Activated CD8-positive, alpha-beta T cell treated with anti-CD3 and anti-CD28 coated beads for 36 hours (primary cell): ENCODE results near the gene C15orf62. TPM values are rescaled to one million over a fixed set of nuclear protein-coding genes. Genes with fewer than 3 reads are reported as not detected.

ENCODE experiments used
- ATAC-seq: fragments of 200-7000 bp; cut with Tn5 transposase; one replicate; pipeline ENCODE4 v1.10.0; 2021; ENCODE audit warnings: mild to moderate bottlenecking, moderate library complexity
- CTCF ChIA-PET: fragments of 350-600 bp; sonication (Branson Sonifier 250); formaldehyde crosslinking; loops from one replicate; lab custom pipeline; 2021; ENCODE audit warnings: antibody characterized with exemption; lab: Charles Lee
- POLR2A ChIA-PET: fragments of 350-600 bp; sonication (Branson Sonifier 250); formaldehyde crosslinking; loops from one replicate; lab custom pipeline; 2021; ENCODE audit warnings: antibody characterized with exemption; lab: Charles Lee
- DNase-seq: peaks from one replicate; pipeline ENCODE4 v3.0.0-alpha.2; 2020
- H3K27ac Mint-ChIP-seq: one replicate; pipeline ENCODE4 v1.8.0; 2021; ENCODE audit warnings: mild to moderate bottlenecking, mixed read lengths
- H3K27me3 Mint-ChIP-seq: one replicate; pipeline ENCODE4 v1.8.0; 2021; ENCODE audit warnings: mixed read lengths
- H3K36me3 Mint-ChIP-seq: one replicate; pipeline ENCODE4 v1.8.0; 2021; ENCODE audit warnings: low read depth, mixed read lengths
- H3K4me1 Mint-ChIP-seq: one replicate; pipeline ENCODE4 v1.8.0; 2021; ENCODE audit warnings: low read depth, mixed read lengths
- H3K4me3 Mint-ChIP-seq: one replicate; pipeline ENCODE4 v1.8.0; 2021; ENCODE audit warnings: mild to moderate bottlenecking, moderate library complexity, mixed read lengths
- H3K9me3 Mint-ChIP-seq: one replicate; pipeline ENCODE4 v1.8.0; 2021; ENCODE audit warnings: mixed read lengths
- CTCF ChIP-seq: fragments of 200-600 bp; IDR thresholded peaks from one replicate; pipeline ENCODE4 v1.8.0; 2022; ENCODE audit warnings: antibody characterized with exemption, mild to moderate bottlenecking
- intact Hi-C: fragments of 100-400 bp; cut with micrococcal nuclease; formaldehyde crosslinking; loops from one replicate; pipeline ENCODE4 v1.10.0; 2022
- total RNA-seq, 2 experiments: library from RNA; stranded (reverse); gene quantifications; one replicate each; pipeline ENCODE4 v1.2.3, GENCODE V29; 2021

Gene C15orf62
- total RNA-seq, 2 experiments from 2014 or later = 0.61 to 0.63 TPM

GRCh38 chr15:40723919-40724318 lies 45.9 kb upstream of the C15orf62 start:
- no peak for DNase-seq
- no peaks in the 10 kb centered on the region for H3K27me3 Mint-ChIP-seq
- intact Hi-C loops = no loop called here
- no peak overlapping the region for H3K27ac Mint-ChIP-seq
- peaks cover 32% of the 10 kb centered on the region for H3K36me3 Mint-ChIP-seq
- POLR2A ChIA-PET = interaction anchor here (0.7 to 2.0 kb wide), 8 partner anchors 12 to 359 kb away, joined by 3 to 7 read pairs (median 3); partner anchors contain the start of gene RAD51
- no peak for ATAC-seq
- CTCF ChIA-PET = interaction anchor here (1.3 to 2.7 kb wide), 3 partner anchors 15 to 146 kb away, joined by 4 to 10 read pairs (median 6); no protein-coding TSS in a partner anchor
- peaks cover 17% of the 10 kb centered on the region for H3K4me1 Mint-ChIP-seq
- no peak for TF ChIP-seq CTCF
- no peaks in the 10 kb centered on the region for H3K9me3 Mint-ChIP-seq
- no peak overlapping the region for H3K4me3 Mint-ChIP-seq

GRCh38 chr15:40731034-40731433 lies 38.7 kb upstream of the C15orf62 start:
- Mint-ChIP-seq H3K27me3 (no peaks in the 10 kb centered on the region), H3K27ac (no peak overlapping the region), H3K9me3 (no peaks in the 10 kb centered on the region), H3K4me1 (peaks cover 2% of the 10 kb centered on the region), H3K36me3 (peaks cover 55% of the 10 kb centered on the region), H3K4me3 (no peak overlapping the region)
- no peak for DNase-seq
- POLR2A ChIA-PET = interaction anchor here (1.0 kb wide), 1 partner anchor 11 kb away, joined by 3 read pairs; no protein-coding TSS in a partner anchor
- CTCF ChIA-PET = interaction anchor here (1.0 to 1.8 kb wide), 3 partner anchors 12 to 36 kb away, joined by 3 to 5 read pairs (median 3); partner anchors contain the start of gene RAD51
- TF ChIP-seq CTCF = no peak
- ATAC-seq = no peak
- intact Hi-C loops = no loop called here

- H3K27me3 Mint-ChIP-seq = no peaks in the 10 kb centered on the region
- H3K36me3 Mint-ChIP-seq = peaks cover 56% of the 10 kb centered on the region
- intact Hi-C loops = no loop called here
- ChIA-PET POLR2A (interaction anchor here (0.9 to 1.0 kb wide), 2 partner anchors 9 to 20 kb away, joined by 3 to 4 read pairs; no protein-coding TSS in a partner anchor), CTCF (interaction anchor here (1.2 to 2.8 kb wide), 3 partner anchors 25 to 75 kb away, joined by 3 to 16 read pairs (median 3); no protein-coding TSS in a partner anchor)
- no peak for ATAC-seq
- no peak overlapping the region for H3K4me3 Mint-ChIP-seq
- H3K27ac Mint-ChIP-seq = no peak overlapping the region
- H3K9me3 Mint-ChIP-seq = no peaks in the 10 kb centered on the region
- no peak for DNase-seq
- H3K4me1 Mint-ChIP-seq = peaks cover 2% of the 10 kb centered on the region
- TF ChIP-seq CTCF = no peak
Observed at GRCh38 chr15:40736575-40736974, 33.2 kb upstream of the C15orf62 start.

GRCh38 chr15:40737048-40737447 lies 32.7 kb upstream of the C15orf62 start:
- H3K9me3 Mint-ChIP-seq = no peaks in the 10 kb centered on the region
- DNase-seq = no peak
- peaks cover 51% of the 10 kb centered on the region for H3K36me3 Mint-ChIP-seq
- intact Hi-C loops = no loop called here
- H3K4me3 Mint-ChIP-seq = no peak overlapping the region
- H3K27me3 Mint-ChIP-seq = no peaks in the 10 kb centered on the region
- ChIA-PET POLR2A (interaction anchor here (0.6 to 1.0 kb wide), 3 partner anchors 8 to 340 kb away, joined by 3 read pairs; no protein-coding TSS in a partner anchor), CTCF (interaction anchor here (1.2 to 4.7 kb wide), 3 partner anchors 26 to 74 kb away, joined by 3 to 18 read pairs (median 3); no protein-coding TSS in a partner anchor)
- ATAC-seq = no peak
- H3K4me1 Mint-ChIP-seq = peaks cover 2% of the 10 kb centered on the region
- no peak overlapping the region for H3K27ac Mint-ChIP-seq
- TF ChIP-seq CTCF = no peak

- ChIA-PET CTCF (interaction anchor here (0.6 to 4.7 kb wide), 6 partner anchors 8 to 155 kb away, joined by 3 to 18 read pairs (median 3); partner anchors contain the start of gene VPS18), POLR2A (interaction anchor here (0.6 to 3.1 kb wide), 6 partner anchors 10 to 26 kb away, joined by 3 to 12 read pairs (median 4); no protein-coding TSS in a partner anchor)
- Mint-ChIP-seq H3K9me3 (no peaks in the 10 kb centered on the region), H3K4me3 (no peak overlapping the region), H3K27ac (no peak overlapping the region), H3K4me1 (peaks cover 20% of the 10 kb centered on the region), H3K27me3 (no peaks in the 10 kb centered on the region), H3K36me3 (peaks cover 51% of the 10 kb centered on the region)
- DNase-seq = no peak
- intact Hi-C loops = no loop called here
- TF ChIP-seq CTCF = no peak
- ATAC-seq = no peak
Observed at GRCh38 chr15:40739047-40739446, 30.7 kb upstream of the C15orf62 start.
